ENCODE measurements around the gene SOWAHB. TPM values are rescaled to one million over a fixed set of nuclear protein-coding genes. Genes with fewer than 3 reads are reported as not detected.

SOWAHB gene
- total RNA-seq, 1 donor from 2014 or later: not detected

DNA sequence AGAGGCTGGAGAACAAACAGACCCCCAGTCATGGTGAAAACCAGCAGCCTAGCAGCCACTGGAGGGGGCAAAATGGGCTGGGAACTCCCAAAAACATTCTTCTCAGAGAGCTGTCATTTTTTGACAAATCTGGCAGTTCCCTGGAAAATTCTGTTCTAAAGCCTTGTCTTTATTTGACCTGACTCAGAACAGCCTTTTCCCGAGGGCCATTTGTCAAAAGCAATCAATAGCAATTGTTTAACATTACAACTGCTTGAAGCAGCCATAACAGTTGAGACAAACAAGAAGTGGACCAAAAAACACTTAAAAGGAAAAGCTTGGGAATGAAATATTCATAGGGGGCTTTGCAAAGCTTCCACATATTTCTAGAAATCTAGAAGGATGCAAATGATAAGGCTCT is 39.6 kb downstream of the SOWAHB start:
- intact Hi-C loops (cut with micrococcal nuclease): no loop called here

DNA sequence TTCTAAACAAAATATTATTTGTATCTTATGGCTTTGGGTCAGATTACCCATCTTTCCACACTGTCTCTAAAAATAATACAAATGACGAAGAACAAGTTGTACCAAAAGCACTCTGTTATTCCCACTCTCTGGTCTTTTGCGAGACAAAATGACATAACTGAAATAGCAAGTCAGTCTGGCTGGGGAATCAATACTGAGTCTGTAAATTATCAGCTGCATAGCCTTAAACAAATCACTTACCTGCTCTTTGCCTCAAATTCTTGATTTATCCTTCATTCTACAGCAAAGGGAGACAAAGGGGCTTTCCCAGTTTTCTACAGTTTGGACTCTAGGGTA is 40.9 kb downstream of the SOWAHB start:
- intact Hi-C loops (cut with micrococcal nuclease): no loop called here

DNA sequence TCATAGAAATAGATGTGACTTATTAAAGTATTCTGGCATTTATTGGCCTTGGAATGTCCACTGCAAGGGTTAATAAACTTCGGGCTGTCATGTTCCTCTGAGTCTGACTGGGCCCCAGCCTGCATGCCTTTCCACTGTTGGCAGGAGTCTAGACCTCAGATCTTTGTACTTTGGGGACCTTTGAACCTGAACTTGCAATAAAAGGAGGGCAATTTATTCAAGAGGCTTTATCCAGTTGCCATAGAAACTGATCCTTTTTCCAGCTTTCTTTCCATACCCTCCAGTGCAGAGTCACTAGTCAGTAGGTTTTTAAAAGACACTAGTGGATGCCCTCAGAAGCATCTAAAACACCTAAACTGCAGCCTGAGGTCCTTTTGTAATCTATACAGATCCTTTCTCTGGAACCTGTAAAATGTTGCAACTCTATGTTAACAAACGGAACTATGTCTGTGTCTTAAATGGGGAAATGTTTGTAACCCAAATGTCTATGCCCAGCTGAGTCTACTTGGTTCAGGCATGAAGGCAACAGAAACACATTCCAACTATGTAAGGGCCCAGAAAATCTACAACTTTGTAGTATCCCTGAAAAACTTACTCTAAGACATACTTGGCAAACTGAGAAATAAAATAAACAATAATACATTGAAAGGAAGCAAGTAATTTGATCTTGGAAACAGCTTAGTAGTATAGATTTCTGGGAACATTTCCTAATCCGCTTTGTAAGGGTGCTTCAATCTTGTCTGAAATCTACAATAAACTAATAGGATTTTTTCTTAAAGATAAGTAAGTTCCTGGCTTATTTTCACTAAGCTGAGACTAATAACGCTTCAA is 41.5 kb downstream of the SOWAHB start:
- intact Hi-C loops (cut with micrococcal nuclease): no loop called here

DNA sequence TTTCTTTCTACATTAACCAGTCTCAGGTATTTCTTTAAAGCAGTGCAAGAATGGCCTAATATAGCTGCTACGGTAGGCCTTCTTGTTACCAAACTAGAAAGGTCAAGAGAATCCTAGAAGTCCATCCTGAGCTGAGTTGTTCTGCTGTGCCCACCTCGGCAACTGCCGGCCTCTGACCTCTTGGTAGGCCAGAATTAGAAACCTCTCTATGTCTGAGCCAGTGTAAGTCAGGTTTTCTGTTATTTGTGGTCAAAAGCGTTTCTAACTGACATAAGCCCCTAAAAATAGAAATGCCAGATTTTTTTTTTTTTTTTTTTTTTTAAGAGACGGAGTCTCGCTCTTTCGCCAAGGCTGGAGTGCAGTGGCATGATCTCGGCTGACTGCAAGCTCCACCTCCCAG is 43.1 kb downstream of the SOWAHB start:
- intact Hi-C loops (cut with micrococcal nuclease): no loop called here

DNA sequence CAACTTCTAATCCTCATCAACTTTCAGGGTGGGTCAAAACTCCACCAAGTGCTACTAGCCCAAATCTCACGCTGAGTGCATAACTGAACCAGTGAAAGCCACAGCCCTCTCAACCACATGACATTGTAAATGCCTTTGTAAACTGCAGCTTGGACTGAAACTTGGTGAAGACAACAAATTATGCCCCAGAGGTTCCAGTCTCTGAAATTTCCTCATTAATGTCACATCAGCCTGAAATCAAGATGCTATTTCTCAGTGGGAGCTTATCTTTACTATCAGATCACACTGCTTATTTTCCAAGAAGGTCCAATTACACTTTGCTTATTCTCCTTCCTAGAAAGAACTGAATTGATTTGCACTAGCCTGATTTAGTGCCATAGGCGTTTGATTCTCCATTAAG is 46.6 kb downstream of the SOWAHB start:
- intact Hi-C loops (cut with micrococcal nuclease): no loop called here

DNA sequence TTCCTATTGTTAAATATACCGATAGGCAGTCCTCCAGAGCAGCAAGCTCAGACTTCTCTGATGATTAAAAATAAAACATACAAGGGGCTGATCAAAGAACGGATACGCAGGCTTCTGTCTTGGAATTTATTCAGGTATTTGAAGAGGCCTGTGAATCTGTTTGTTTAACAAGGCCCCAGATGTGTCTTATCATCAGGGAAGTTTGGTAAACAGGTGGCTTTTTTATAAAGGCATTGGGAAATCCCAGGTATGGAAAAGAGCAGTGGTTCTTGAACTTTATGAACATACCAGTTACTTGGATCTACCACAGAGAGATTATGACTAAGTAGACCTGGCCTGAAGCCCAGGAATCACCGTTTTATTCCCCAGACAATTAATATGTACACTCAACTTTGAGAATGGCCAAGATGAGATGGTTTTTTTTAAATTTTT is 47.9 kb downstream of the SOWAHB start:
- intact Hi-C loops (cut with micrococcal nuclease): no loop called here

Other genes starting within 250 kb of the SOWAHB start
- gene SEPTIN11, start 51.6 kb upstream of the SOWAHB start, total RNA-seq: 16.3 and 17.3 TPM in 2 replicates
- 176 and 178 TPM in 2 replicates for gene CCNI, start 177.8 kb upstream of the SOWAHB start, total RNA-seq